ENCODE results near the gene RPL3.
"Not testable (repeated sequence)": the region's sequence is repeated elsewhere in the genome, so short reads cannot be mapped to it uniquely, and the experiment has no call there.

The RPL3 gene

GRCh38 chr22:39351689-39352214 lies 32.3 kb upstream of the RPL3 start:
- no peak for DNase-seq (ENCODE audit: low read depth)

GRCh38 chr22:39350757-39351688 lies 31.6 kb upstream of the RPL3 start:
- DNase-seq (ENCODE audit: low read depth), result no peak

GRCh38 chr22:39349967-39350726 lies 30.7 kb upstream of the RPL3 start, which contains the start of gene SYNGR1:
TSS of gene SYNGR1 (plus strand) at chr22:39349991. CDS start at chr22:39350011, 20 bp downstream.
- DNase-seq (ENCODE audit: low read depth), result no peak

- peak; percentile 14 for DNase-seq (ENCODE audit: low read depth)
Observed at GRCh38 chr22:39349506-39349966, 30.1 kb upstream of the RPL3 start.

- DNase-seq (ENCODE audit: low read depth), result no peak
Observed at GRCh38 chr22:39348909-39349505, 29.6 kb upstream of the RPL3 start.

GRCh38 chr22:39345231-39345630 lies 25.8 kb upstream of the RPL3 start:
- DNase-seq (ENCODE audit: low read depth), result no peak

- DNase-seq (ENCODE audit: low read depth), result no peak
Observed at GRCh38 chr22:39344046-39344390, 24.6 kb upstream of the RPL3 start.

- DNase-seq (ENCODE audit: low read depth), result peak; percentile 22
Observed at GRCh38 chr22:39343259-39344045, 24.0 kb upstream of the RPL3 start.

- no peak for DNase-seq (ENCODE audit: low read depth)
Observed at GRCh38 chr22:39341179-39341578, 21.8 kb upstream of the RPL3 start.

GRCh38 chr22:39339775-39340174 lies 20.4 kb upstream of the RPL3 start:
- DNase-seq (ENCODE audit: low read depth), result not testable (repeated sequence)

GRCh38 chr22:39336411-39336810 lies 17.0 kb upstream of the RPL3 start:
- no peak for DNase-seq (ENCODE audit: low read depth)

- DNase-seq (ENCODE audit: low read depth), result no peak
Observed at GRCh38 chr22:39332441-39333064, 13.1 kb upstream of the RPL3 start.

GRCh38 chr22:39330553-39330952 lies 11.1 kb upstream of the RPL3 start:
- DNase-seq (ENCODE audit: low read depth), result not testable (repeated sequence)

- no peak for DNase-seq (ENCODE audit: low read depth)
Observed at GRCh38 chr22:39327995-39328754, 8.8 kb upstream of the RPL3 start.

GRCh38 chr22:39325392-39325932 lies 6.0 kb upstream of the RPL3 start:
- no peak for DNase-seq (ENCODE audit: low read depth)

GRCh38 chr22:39320616-39321029 lies 1.2 kb upstream of the RPL3 start:
- DNase-seq (ENCODE audit: low read depth), result not testable (repeated sequence)

- DNase-seq (ENCODE audit: low read depth), result no peak
Observed at GRCh38 chr22:39318507-39319283, 728 bp downstream of the RPL3 start.

- DNase-seq (ENCODE audit: low read depth), result no peak
Observed at GRCh38 chr22:39317775-39318506, 1.5 kb downstream of the RPL3 start.

Data from activated T-cell treated with anti-CD3 and anti-CD28 coated beads for 48 hours (primary cell).